H1 (cell line): ENCODE data around the gene SYDE1. TPM values are rescaled to one million over a fixed set of nuclear protein-coding genes. Genes with fewer than 3 reads are reported as not detected.

Source experiments
- CTCF ChIA-PET: fragments of 300-600 bp; sonication (Branson Sonifier 250); formaldehyde crosslinking; loops from one replicate; lab custom pipeline; 2021; ENCODE audit not compliant: partially characterized antibody; lab: Charles Lee
- POLR2A ChIA-PET: fragments of 300-600 bp; sonication (Branson Sonifier 250); formaldehyde crosslinking; loops from one replicate; lab custom pipeline; 2021; ENCODE audit warnings: inconsistent platforms; ENCODE audit not compliant: partially characterized antibody; lab: Charles Lee
- DNase-seq, 2 experiments: peaks; one replicate each; pipeline versions ENCODE4 v3.0.0 to v3.0.0-alpha.2; 2010 to 2022; ENCODE audit warnings: low spot score in 2 of 2, low read depth in 1 of 2, mixed read lengths in 1 of 2
- FAIRE-seq: peaks from 2 replicates; lab custom pipeline; 2011; peaks lifted over from hg19 to GRCh38; lab: Jason Lieb, UNC
- H2AFZ ChIP-seq: 2 replicates; pipeline ENCODE4 v1.8.1; 2012; ENCODE audit warnings: low read length, inconsistent platforms
- H2AK5ac ChIP-seq: 2 replicates; pipeline ENCODE4 v1.6.1; 2013; ENCODE audit warnings: low read depth, low read length
- H2BK120ac ChIP-seq: replicated peaks from 2 replicates; pipeline ENCODE3; 2013; ENCODE audit warnings: low read depth, low read length, inconsistent platforms
- H2BK12ac ChIP-seq: 2 replicates; pipeline ENCODE4 v1.6.1; 2013; ENCODE audit warnings: low read depth, low read length
- H2BK15ac ChIP-seq: 2 replicates; pipeline ENCODE4 v1.6.1; 2013; ENCODE audit warnings: low read length
- H2BK20ac ChIP-seq: 2 replicates; pipeline ENCODE4 v1.6.1; 2013; ENCODE audit warnings: low read length
- H2BK5ac ChIP-seq: 2 replicates; pipeline ENCODE4 v1.6.1; 2013; ENCODE audit warnings: low read depth, low read length
- H3K14ac ChIP-seq: 2 replicates; pipeline ENCODE4 v1.6.1; 2013; ENCODE audit warnings: inconsistent platforms; ENCODE audit not compliant: insufficient read length
- H3K18ac ChIP-seq: 2 replicates; pipeline ENCODE4 v1.6.1; 2013; ENCODE audit warnings: low read length; ENCODE audit errors: extremely low read depth
- H3K23ac ChIP-seq: 2 replicates; pipeline ENCODE4 v1.6.1; 2013; ENCODE audit warnings: inconsistent platforms; ENCODE audit not compliant: insufficient read length
- H3K23me2 ChIP-seq: 2 replicates; pipeline ENCODE4 v1.6.1; 2013; ENCODE audit warnings: low read depth, low read length
- H3K27ac ChIP-seq: 2 replicates; pipeline ENCODE4 v1.6.1; 2011; ENCODE audit warnings: low read depth, low read length, inconsistent platforms
- H3K27me3 ChIP-seq, 4 experiments: replicated peaks in 1 of 4; 1 replicate in 1 of 4; 2 replicates in 3 of 4; pipeline versions ENCODE4 v1.6.1 to v1.8.1; 2011 to 2013; ENCODE audit warnings: low read length in 3 of 4, mild to moderate bottlenecking in 3 of 4, inconsistent platforms in 2 of 4, mixed read lengths in 2 of 4, moderate library complexity in 1 of 4; ENCODE audit not compliant: control insufficient read depth in 3 of 4, insufficient read depth in 3 of 4; ENCODE audit errors: extremely low read depth in 1 of 4
- H3K36me3 ChIP-seq, 4 experiments: 2 replicates each; pipeline versions ENCODE4 v1.6.1 to v1.8.1; 2011 to 2013; ENCODE audit warnings: mild to moderate bottlenecking in 4 of 4, low read length in 3 of 4, moderate library complexity in 2 of 4, control low read depth in 1 of 4, inconsistent platforms in 1 of 4; ENCODE audit not compliant: insufficient read depth in 4 of 4, control insufficient read depth in 2 of 4
- H3K4ac ChIP-seq: replicated peaks from 2 replicates; pipeline ENCODE3; 2013; ENCODE audit warnings: low read length, low read depth, mixed read lengths, inconsistent platforms; ENCODE audit not compliant: insufficient read length
- H3K4me1 ChIP-seq, 4 experiments: replicated peaks in 1 of 4; 1 replicate in 1 of 4; 2 replicates in 3 of 4; pipeline versions ENCODE4 v1.6.1 to v1.8.1; 2011 to 2013; ENCODE audit warnings: low read length in 3 of 4, inconsistent platforms in 2 of 4, mixed read lengths in 1 of 4; ENCODE audit not compliant: insufficient read depth in 4 of 4, control insufficient read depth in 3 of 4
- H3K4me2 ChIP-seq, 2 experiments: 2 replicates each; pipeline versions ENCODE4 v1.6.1 to v1.8.1; 2011 to 2013; ENCODE audit warnings: low read depth in 2 of 2, low read length in 2 of 2, control low read depth in 1 of 2, inconsistent platforms in 1 of 2, mild to moderate bottlenecking in 1 of 2; ENCODE audit not compliant: insufficient read depth in 1 of 2
- H3K4me3 ChIP-seq, 4 experiments: fragments of 200-600, 300-600 bp in 1 of 4; sonication (generic), shearing (Covaris generic), sonication (Bioruptor Twin) in 1 of 4; 2 replicates each; pipeline versions ENCODE4 v1.5.1 to v1.8.1; 2011 to 2016; ENCODE audit warnings: low read length in 4 of 4, low read depth in 3 of 4, control low read depth in 2 of 4, inconsistent platforms in 2 of 4, mild to moderate bottlenecking in 2 of 4, mixed read lengths in 1 of 4, moderate library complexity in 1 of 4; ENCODE audit not compliant: insufficient read depth in 2 of 4; ENCODE audit errors: extremely low read depth in 1 of 4
- H3K56ac ChIP-seq: replicated peaks from 2 replicates; pipeline ENCODE3; 2013; ENCODE audit warnings: low read depth, mild to moderate bottlenecking, mixed read lengths, low read length, inconsistent platforms; ENCODE audit not compliant: insufficient read length
- H3K79me1 ChIP-seq: 2 replicates; pipeline ENCODE4 v1.6.1; 2013; ENCODE audit warnings: low read depth, low read length, control low read depth
- H3K79me2 ChIP-seq, 2 experiments: 2 replicates each; pipeline versions ENCODE4 v1.6.1 to v1.8.1; 2012 to 2013; ENCODE audit warnings: low read length in 2 of 2, mild to moderate bottlenecking in 2 of 2, inconsistent platforms in 1 of 2; ENCODE audit not compliant: insufficient read depth in 2 of 2, control insufficient read depth in 1 of 2
- H3K9ac ChIP-seq, 4 experiments: replicated peaks in 1 of 4; 1 replicate in 1 of 4; 2 replicates in 3 of 4; pipeline versions ENCODE4 v1.6.1 to v1.8.1; 2011 to 2013; ENCODE audit warnings: low read depth in 3 of 4, low read length in 3 of 4, control low read depth in 2 of 4, mild to moderate bottlenecking in 2 of 4, moderate library complexity in 2 of 4, inconsistent platforms in 1 of 4; ENCODE audit errors: extremely low read depth in 1 of 4
- H3K9me3 ChIP-seq, 2 experiments: 2 replicates each; pipeline versions ENCODE4 v1.6.1 to v1.8.1; 2012 to 2013; ENCODE audit warnings: mild to moderate bottlenecking in 2 of 2, moderate library complexity in 2 of 2, control low read depth in 1 of 2, inconsistent platforms in 1 of 2, low read depth in 1 of 2, low read length in 1 of 2, mixed read lengths in 1 of 2; ENCODE audit not compliant: insufficient read depth in 2 of 2
- H4K20me1 ChIP-seq, 2 experiments: replicated peaks in 1 of 2; 2 replicates each; pipeline versions ENCODE3 to v1.8.1; 2011 to 2013; ENCODE audit warnings: inconsistent platforms in 2 of 2, low read length in 2 of 2, mild to moderate bottlenecking in 1 of 2; ENCODE audit not compliant: insufficient read depth in 2 of 2, control insufficient read depth in 1 of 2
- H4K5ac ChIP-seq: 2 replicates; pipeline ENCODE4 v1.6.1; 2013; ENCODE audit warnings: low read length, low read depth, mixed read lengths, inconsistent platforms; ENCODE audit not compliant: insufficient read length
- H4K8ac ChIP-seq: 2 replicates; pipeline ENCODE4 v1.8.0; 2013; ENCODE audit warnings: mild to moderate bottlenecking, moderate library complexity, low read length, inconsistent platforms; ENCODE audit not compliant: insufficient read depth; ENCODE audit errors: extremely low read depth
- H4K91ac ChIP-seq: replicated peaks from 2 replicates; pipeline ENCODE3; 2013; ENCODE audit warnings: low read length, mixed read lengths, inconsistent platforms; ENCODE audit not compliant: insufficient read length
- ASH2L ChIP-seq: fragments of 200-600, 300-600 bp; sonication (generic); IDR thresholded peaks from one replicate; pipeline ENCODE4 v1.7.1; 2017; ENCODE audit warnings: low read length
- GABPA ChIP-seq: IDR thresholded peaks from 2 replicates; pipeline ENCODE4 v1.6.1; 2011; ENCODE audit warnings: mild to moderate bottlenecking, low read length, moderate library complexity, borderline replicate concordance; ENCODE audit not compliant: insufficient read depth
- KDM1A ChIP-seq: fragments of 200-600, 300-600 bp; sonication (generic); IDR thresholded peaks from 2 replicates; pipeline ENCODE4 v1.7.1; 2016; ENCODE audit warnings: mild to moderate bottlenecking, low read length, borderline replicate concordance
- KDM4A ChIP-seq: IDR thresholded peaks from one replicate; pipeline ENCODE4 v1.7.1; 2012; ENCODE audit warnings: low read depth, mild to moderate bottlenecking, moderate library complexity, low read length, inconsistent platforms; ENCODE audit not compliant: severe bottlenecking
- SIN3A ChIP-seq, 2 experiments: IDR thresholded peaks in 1 of 2; conservative IDR thresholded peaks in 1 of 2; 2 replicates each; pipeline ENCODE4 v1.6.1; 2011 to 2012; ENCODE audit warnings: low read length in 2 of 2, improper control_type of control experiment in 1 of 2, low read depth in 1 of 2, mild to moderate bottlenecking in 1 of 2
- YY1 ChIP-seq: IDR thresholded peaks from 2 replicates; pipeline ENCODE4 v1.6.1; 2011; ENCODE audit warnings: low read depth, mild to moderate bottlenecking, low read length
- WGBS, 2 experiments: shearing (Covaris generic) in 1 of 2; methylation state at CpG; one replicate each; pipeline versions ENCODE4 v1.1.6 to v1.1.7; 2013 to 2015; ENCODE audit warnings: low lambda C conversion rate in 2 of 2, mixed read lengths in 2 of 2, inconsistent platforms in 1 of 2, low coverage in 1 of 2, missing lambda C conversion rate in 1 of 2; ENCODE audit not compliant: insufficient replicate concordance in 2 of 2, insufficient coverage in 1 of 2, insufficient read length in 1 of 2; ENCODE audit errors: extremely low coverage in 1 of 2, missing lambda C conversion rate in 1 of 2; 5-methylcytosine and 5-hydroxymethylcytosine counted together
- polyA plus RNA-seq, 7 experiments: library from polyadenylated mRNA; depleted of rRNA in 3 of 7; stranded (reverse) in 5 of 7; unstranded in 2 of 7; fragments of >200 nt in 5 of 7; fragments of 200-250 nt in 2 of 7; gene quantifications; 1 replicate in 5 of 7; 2 replicates in 1 of 7; 4 replicates in 1 of 7; pipeline versions ENCODE4 v1.2.1 to v1.2.3, GENCODE V29; 2011 to 2013; ENCODE audit warnings: missing spikeins in 2 of 7, mixed read lengths in 2 of 7
- total RNA-seq: library from RNA; stranded (reverse); fragmentation: NEBNext Ultra II Directional; extraction: Animal tissue kit (Norgen Biotek cat#: 25700); gene quantifications from 2 replicates; pipeline ENCODE4 v1.2.1, GENCODE V29; 2021

Gene SYDE1
- total and polyA plus RNA-seq, 2 of the 8 experiments (the other 6 are each of a cell fraction or from before 2014, with no cell fraction given): 12.0 to 16.8 TPM

DNA sequence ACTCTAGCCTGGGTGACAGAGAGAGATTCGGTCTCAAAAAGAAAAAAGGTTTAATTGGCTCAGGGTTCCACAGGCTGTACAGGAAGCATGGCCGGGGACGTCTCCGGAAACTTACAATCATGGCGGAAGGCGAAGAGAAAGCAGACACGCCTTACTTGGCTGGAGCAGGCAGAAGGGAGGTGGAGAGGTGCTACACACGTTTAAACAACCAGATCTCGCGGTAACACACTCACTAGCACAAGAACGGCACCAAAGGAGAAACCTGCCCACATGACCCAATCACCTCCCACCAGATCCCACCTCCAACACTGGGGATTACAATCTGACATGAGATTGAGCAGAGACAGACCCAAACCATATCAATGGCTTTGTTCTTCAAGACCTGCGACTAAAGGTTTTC, 45.2 kb upstream of the SYDE1 start:
- H2BK15ac ChIP-seq: no peak overlapping the region
- no peak overlapping the region for H4K8ac ChIP-seq
- 76% methylated on average over 12 of the region's 12 CpGs; no CpG with 5 or more reads in 1 of the 2 experiments for WGBS, 2 experiments
- H3K79me2 ChIP-seq: no peaks in the 10 kb centered on the region
- CTCF ChIA-PET: no interaction called here
- no peak for FAIRE-seq
- no peak for DNase-seq
- H4K20me1 ChIP-seq: no peaks in the 10 kb centered on the region
- H4K91ac ChIP-seq: no peak overlapping the region
- H3K36me3 ChIP-seq: no peaks in the 10 kb centered on the region
- H3K9me3 ChIP-seq: peaks cover 41 to 42% of the 10 kb centered on the region in 2 experiments
- H2AFZ ChIP-seq: no peak overlapping the region
- no peak overlapping the region for H3K14ac ChIP-seq
- H3K79me1 ChIP-seq: no peaks in the 10 kb centered on the region; the same call in 1 of the 2 replicates
- no peak overlapping the region for H3K27ac ChIP-seq
- H2BK20ac ChIP-seq: no peak overlapping the region
- no peak overlapping the region for H3K9ac ChIP-seq
- no peaks in the 10 kb centered on the region for H3K27me3 ChIP-seq
- POLR2A ChIA-PET: no interaction called here
- no peak overlapping the region for H4K5ac ChIP-seq
- H3K4me3 ChIP-seq: no peak overlapping the region
- TF ChIP-seq GABPA: no peak
- TF ChIP-seq KDM4A: no peak
- TF ChIP-seq YY1: no peak
- no peak for TF ChIP-seq KDM1A
- TF ChIP-seq SIN3A (conservative IDR thresholded peaks at IDR 0.05 in 1 of 2, IDR thresholded peaks at IDR 0.05 in 1 of 2; ENCODE audit: low read depth in 1 of 2, low read length in 2 of 2): no peak
- no peak for TF ChIP-seq ASH2L
- TF ChIP-seq, all 59 proteins: peak for 0
- no peaks in the 10 kb centered on the region for H3K4me1 ChIP-seq
- H3K23me2 ChIP-seq: no peaks in the 10 kb centered on the region
- H2BK5ac ChIP-seq: no peak overlapping the region
- no peak overlapping the region for H3K4ac ChIP-seq
- no peak overlapping the region for H3K56ac ChIP-seq
- no peak overlapping the region for H2BK12ac ChIP-seq
- no peak overlapping the region for H3K18ac ChIP-seq
- H2AK5ac ChIP-seq: no peak overlapping the region
- H2BK120ac ChIP-seq: no peak overlapping the region
- no peak overlapping the region for H3K4me2 ChIP-seq
- no peak overlapping the region for H3K23ac ChIP-seq
